Coronary artery (tissue), 2 donors: ENCODE measurements around the gene GRIA4.
"Not testable (repeated sequence)": the region's sequence is repeated elsewhere in the genome, so short reads cannot be mapped to it uniquely, and the experiment has no call there.

Source experiments
- DNase-seq: peaks from one replicate; pipeline ENCODE4 v3.0.0-alpha.2; 2017; ENCODE audit warnings: low spot score
- H3K27ac ChIP-seq, 2 donors: fragments of 200-600 bp; sonication (generic); one replicate each; pipeline ENCODE4 v1.5.1; 2016 to 2019
- H3K4me3 ChIP-seq: fragments of 200-600 bp; sonication (generic); 2 replicates; pipeline ENCODE4 v1.5.1; 2016; ENCODE audit warnings: mild to moderate bottlenecking, moderate library complexity
- TF ChIP-seq, protein P1 (sequence below): fragments of 200-600 bp; sonication (generic); IDR thresholded peaks from one replicate; pipeline ENCODE4 v1.5.1; 2019; ENCODE audit warnings: antibody characterized with exemption

Gene GRIA4

DNA sequence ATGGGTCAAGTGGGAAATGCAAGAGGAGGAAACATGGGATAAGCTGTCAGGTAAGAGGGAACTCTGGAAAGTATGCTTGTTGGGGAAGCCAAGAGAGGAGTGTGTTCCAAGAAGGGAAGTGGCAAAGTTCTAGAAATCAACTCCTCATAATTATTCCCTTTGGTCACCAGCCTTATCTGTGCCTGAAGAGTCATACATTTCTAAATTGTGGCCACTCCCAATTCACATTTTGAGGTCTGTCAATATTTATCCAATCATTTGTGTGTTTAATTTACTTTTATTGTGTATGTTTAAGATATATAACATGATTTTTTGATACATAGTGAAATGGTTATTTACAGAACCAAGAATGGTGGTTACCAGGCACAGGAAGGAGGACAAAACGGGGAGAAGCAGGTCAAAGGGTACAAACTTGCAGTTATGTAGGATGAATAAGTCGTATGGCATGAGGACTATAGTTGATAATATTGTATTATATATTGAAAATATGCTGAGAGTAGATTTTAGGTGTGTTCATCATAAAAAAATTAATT is 131.7 kb downstream of the GRIA4 start:
- Histone ChIP-seq H3K27ac (no peak overlapping the region), H3K4me3 (no peak overlapping the region)
- no peak for DNase-seq
- TF ChIP-seq, protein P1, sequence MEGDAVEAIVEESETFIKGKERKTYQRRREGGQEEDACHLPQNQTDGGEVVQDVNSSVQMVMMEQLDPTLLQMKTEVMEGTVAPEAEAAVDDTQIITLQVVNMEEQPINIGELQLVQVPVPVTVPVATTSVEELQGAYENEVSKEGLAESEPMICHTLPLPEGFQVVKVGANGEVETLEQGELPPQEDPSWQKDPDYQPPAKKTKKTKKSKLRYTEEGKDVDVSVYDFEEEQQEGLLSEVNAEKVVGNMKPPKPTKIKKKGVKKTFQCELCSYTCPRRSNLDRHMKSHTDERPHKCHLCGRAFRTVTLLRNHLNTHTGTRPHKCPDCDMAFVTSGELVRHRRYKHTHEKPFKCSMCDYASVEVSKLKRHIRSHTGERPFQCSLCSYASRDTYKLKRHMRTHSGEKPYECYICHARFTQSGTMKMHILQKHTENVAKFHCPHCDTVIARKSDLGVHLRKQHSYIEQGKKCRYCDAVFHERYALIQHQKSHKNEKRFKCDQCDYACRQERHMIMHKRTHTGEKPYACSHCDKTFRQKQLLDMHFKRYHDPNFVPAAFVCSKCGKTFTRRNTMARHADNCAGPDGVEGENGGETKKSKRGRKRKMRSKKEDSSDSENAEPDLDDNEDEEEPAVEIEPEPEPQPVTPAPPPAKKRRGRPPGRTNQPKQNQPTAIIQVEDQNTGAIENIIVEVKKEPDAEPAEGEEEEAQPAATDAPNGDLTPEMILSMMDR, result no peak

DNA sequence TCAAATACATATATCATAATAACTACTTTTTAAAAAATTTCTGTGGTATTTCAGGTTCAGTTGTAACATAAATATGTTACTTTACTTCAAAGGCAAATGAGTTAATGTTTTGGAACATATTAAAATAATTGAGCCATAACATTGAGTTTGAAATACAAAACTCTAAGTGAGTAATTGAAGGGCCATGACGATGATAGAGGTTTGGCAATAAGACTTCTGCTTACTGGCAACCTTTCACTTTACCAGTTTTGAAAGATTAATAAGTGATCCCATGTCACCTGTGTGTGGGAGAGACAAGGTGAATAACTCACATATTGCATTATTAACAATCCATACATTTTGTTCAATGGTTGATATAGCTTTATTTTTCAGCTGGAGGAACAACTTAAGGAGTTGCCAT is 144.4 kb downstream of the GRIA4 start:
- DNase-seq, result no peak
- H3K4me3 ChIP-seq, result no peak overlapping the region
- TF ChIP-seq, protein P1, result no peak
- H3K27ac ChIP-seq, result no peak overlapping the region

DNA sequence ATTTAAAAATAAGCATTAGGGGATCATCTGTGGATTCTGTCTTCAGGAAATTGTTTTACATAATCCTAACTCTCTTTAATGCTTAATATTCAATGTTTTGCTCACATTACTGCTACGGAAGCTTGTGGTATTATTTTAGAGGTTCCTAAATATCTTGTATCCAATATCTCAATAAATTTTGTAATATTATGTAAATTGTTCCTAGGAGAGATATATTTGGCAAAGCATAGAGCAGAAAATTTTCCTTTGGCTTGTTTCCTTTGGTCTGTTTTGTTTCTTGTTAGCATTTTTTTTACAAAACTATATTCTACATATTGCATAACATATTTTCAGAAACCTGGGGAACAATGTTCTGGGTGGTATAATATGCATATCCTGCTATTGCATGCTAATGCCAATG is 144.8 kb downstream of the GRIA4 start:
- Histone ChIP-seq H3K4me3 (no peak overlapping the region), H3K27ac (no peak overlapping the region)
- TF ChIP-seq, protein P1, result no peak
- no peak for DNase-seq

DNA sequence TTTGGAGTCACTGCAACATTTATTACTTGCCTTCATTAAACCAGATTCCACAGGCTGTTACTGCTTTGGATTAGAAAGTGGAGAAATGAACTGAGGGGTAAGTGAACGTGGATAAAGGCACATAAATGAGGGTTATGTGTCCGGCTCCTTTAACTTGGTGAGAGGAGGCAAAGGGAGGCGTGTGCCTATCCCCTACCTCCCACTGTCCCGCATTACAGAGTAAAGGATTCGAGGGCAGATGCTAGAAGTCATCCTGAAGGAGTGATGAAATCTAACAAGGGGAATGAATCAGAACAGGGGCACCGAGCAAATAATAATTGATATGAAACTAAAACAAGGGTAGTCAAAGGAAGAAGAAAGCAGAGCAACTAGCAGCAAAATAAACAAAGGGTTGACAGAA is 147.2 kb downstream of the GRIA4 start:
- Histone ChIP-seq H3K27ac (no peak overlapping the region), H3K4me3 (no peak overlapping the region)
- TF ChIP-seq, protein P1, result no peak
- no peak for DNase-seq

DNA sequence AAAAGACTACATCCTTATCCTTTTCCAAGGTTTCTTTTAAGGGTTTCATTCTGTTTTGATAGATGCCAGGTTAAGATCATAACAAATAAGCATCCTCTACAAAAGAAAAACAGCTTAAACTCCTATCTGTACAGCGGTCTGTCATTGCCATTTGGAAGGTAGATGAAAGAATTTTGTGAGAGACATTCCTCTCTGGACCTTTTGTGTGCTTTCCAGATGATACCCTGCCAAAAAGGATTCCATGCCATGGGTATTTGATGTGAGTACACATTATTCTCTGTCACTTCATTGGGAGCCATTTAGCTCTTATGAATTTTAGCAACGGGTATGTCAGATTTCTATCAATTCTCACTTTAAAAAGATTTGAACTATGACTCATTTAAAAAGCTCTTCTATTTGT is 153.7 kb downstream of the GRIA4 start:
- H3K27ac ChIP-seq, result no peak overlapping the region
- no peak for DNase-seq
- no peak overlapping the region for H3K4me3 ChIP-seq
- TF ChIP-seq, protein P1, result no peak

DNA sequence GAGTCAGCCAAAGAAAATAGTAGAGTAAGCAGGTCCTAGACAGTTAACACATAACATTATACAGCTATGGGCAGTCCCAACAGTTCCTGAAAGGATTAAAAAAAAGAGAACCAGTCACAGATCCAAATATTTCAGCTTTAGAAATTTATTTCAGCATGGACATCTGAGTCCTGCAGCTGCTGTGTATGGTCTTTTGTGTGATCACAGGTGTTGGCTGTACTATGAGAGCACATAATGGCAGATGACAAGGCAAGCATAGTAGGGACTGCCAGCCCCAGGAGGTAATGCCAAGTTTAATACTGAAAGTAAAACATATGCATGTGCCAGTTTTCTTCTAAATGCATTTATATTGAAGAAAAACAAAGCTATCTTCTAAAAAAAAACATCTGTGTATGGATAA is 158.1 kb downstream of the GRIA4 start:
- TF ChIP-seq, protein P1, result no peak
- H3K4me3 ChIP-seq, result no peak overlapping the region
- DNase-seq, result no peak
- no peak overlapping the region for H3K27ac ChIP-seq

DNA sequence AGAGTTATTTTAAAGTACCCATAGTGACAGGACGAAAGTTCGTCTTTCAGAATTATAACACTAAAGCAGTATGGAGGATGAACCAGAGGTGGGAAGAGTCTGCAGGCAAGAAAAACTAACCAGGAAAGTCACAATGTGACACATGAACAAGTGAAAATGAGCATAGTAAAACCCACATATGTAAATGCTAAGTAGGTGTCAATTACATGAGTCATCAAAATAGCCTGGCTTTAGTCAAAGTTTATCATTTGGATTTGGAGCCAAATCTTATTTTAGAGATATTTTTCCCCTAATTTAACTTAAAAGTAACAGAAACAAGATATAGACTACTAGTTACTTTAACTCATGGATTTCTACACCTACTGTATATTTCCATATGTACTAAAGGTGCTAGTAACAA is 159.8 kb downstream of the GRIA4 start:
- H3K27ac ChIP-seq, result no peak overlapping the region
- TF ChIP-seq, protein P1, result no peak
- DNase-seq, result no peak
- H3K4me3 ChIP-seq, result no peak overlapping the region

DNA sequence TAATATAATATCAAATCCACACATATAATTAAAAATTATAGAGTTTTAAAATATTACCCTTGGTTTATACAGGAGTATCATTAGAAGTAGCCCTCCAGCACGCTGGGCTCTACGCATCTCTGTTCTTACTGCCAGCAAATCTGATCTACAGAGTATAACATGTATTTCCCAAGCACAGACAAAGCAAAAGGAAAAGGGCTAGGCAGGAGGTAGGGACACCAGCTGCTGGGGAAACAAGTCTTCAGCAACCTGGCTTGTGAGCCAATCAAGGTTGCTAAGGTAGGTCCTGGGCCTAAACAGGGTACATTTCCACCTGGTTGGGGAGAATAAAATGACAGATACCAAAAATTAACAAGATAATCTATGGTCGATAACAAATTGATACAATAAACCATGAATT is 163.6 kb downstream of the GRIA4 start:
- H3K4me3 ChIP-seq, DNase-seq, H3K27ac ChIP-seq: not testable (repeated sequence)
